Liver (tissue), 9 donors: ENCODE results near the gene C3orf18. TPM values are rescaled to one million over a fixed set of nuclear protein-coding genes. Genes with fewer than 3 reads are reported as not detected.
A peak's percentile ranks its signal among the peaks of the same experiment; 100 is the strongest.

ENCODE experiments used
- DNase-seq: peaks from one replicate; pipeline ENCODE4 v3.0.0-alpha.2; 2017; ENCODE audit warnings: low spot score
- H3K27ac ChIP-seq, 2 donors: one replicate each; pipeline ENCODE4 v1.7.0; 2013; ENCODE audit warnings: inconsistent platforms in 2 of 2, low read length in 2 of 2, control low read depth in 1 of 2, low read depth in 1 of 2, mild to moderate bottlenecking in 1 of 2
- H3K27me3 ChIP-seq, 4 donors: one replicate each; pipeline versions ENCODE4 v1.6.1 to v1.7.0; 2013; ENCODE audit warnings: low read length in 3 of 4, inconsistent platforms in 1 of 4, mild to moderate bottlenecking in 1 of 4, moderate library complexity in 1 of 4; ENCODE audit not compliant: control insufficient read depth in 4 of 4, insufficient read depth in 4 of 4
- H3K36me3 ChIP-seq, 4 donors: one replicate each; pipeline versions ENCODE4 v1.6.1 to v1.7.0; 2013; ENCODE audit warnings: low read length in 3 of 4, mild to moderate bottlenecking in 3 of 4, low read depth in 1 of 4, moderate library complexity in 1 of 4; ENCODE audit not compliant: control insufficient read depth in 4 of 4, insufficient read depth in 3 of 4
- H3K4me1 ChIP-seq, 4 donors: one replicate each; pipeline versions ENCODE4 v1.6.1 to v1.7.0; 2013; ENCODE audit warnings: low read length in 3 of 4, mild to moderate bottlenecking in 3 of 4, moderate library complexity in 1 of 4; ENCODE audit not compliant: control insufficient read depth in 4 of 4, insufficient read depth in 4 of 4
- H3K4me3 ChIP-seq, 3 donors: one replicate each; pipeline versions ENCODE4 v1.6.1 to v1.7.0; 2013; ENCODE audit warnings: low read length in 3 of 3, control low read depth in 1 of 3, low read depth in 1 of 3, mild to moderate bottlenecking in 1 of 3
- H3K9ac ChIP-seq, 2 donors: one replicate each; pipeline ENCODE4 v1.7.0; 2013; ENCODE audit warnings: low read length in 2 of 2, mild to moderate bottlenecking in 2 of 2, moderate library complexity in 2 of 2, control low read depth in 1 of 2, low read depth in 1 of 2
- H3K9me3 ChIP-seq, 4 donors: one replicate each; pipeline versions ENCODE4 v1.6.1 to v1.7.0; 2013; ENCODE audit warnings: low read length in 3 of 4; ENCODE audit not compliant: control insufficient read depth in 4 of 4
- ATF3 ChIP-seq: IDR thresholded peaks from 2 replicates; pipeline ENCODE4 v1.6.1; 2016; ENCODE audit warnings: antibody characterized with exemption
- CTCF ChIP-seq: fragments of 150-350 bp; IDR thresholded peaks from 2 replicates; pipeline ENCODE4 v1.5.1; 2017; ENCODE audit warnings: improper control_type of control experiment, low read depth, low read length; ENCODE audit not compliant: missing input control
- EGR1 ChIP-seq, 2 donors: IDR thresholded peaks; 2 replicates each; pipeline ENCODE4 v1.6.1; 2016 to 2018; ENCODE audit warnings: antibody characterized with exemption in 2 of 2, low read depth in 2 of 2
- FOXA1 ChIP-seq: IDR thresholded peaks from 2 replicates; pipeline ENCODE4 v1.6.1; 2016; ENCODE audit warnings: antibody characterized with exemption
- FOXA2 ChIP-seq: IDR thresholded peaks from 2 replicates; pipeline ENCODE4 v1.6.1; 2016; ENCODE audit warnings: antibody characterized with exemption
- GABPA ChIP-seq, 2 donors: IDR thresholded peaks in 1 of 2; conservative IDR thresholded peaks in 1 of 2; 2 replicates each; pipeline ENCODE4 v1.6.1; 2016; ENCODE audit warnings: antibody characterized with exemption in 2 of 2, mild to moderate bottlenecking in 1 of 2, moderate library complexity in 1 of 2
- HNF4A ChIP-seq, 2 donors: conservative IDR thresholded peaks; 2 replicates each; pipeline ENCODE4 v1.6.1; 2016; ENCODE audit warnings: antibody characterized with exemption in 2 of 2, mild to moderate bottlenecking in 2 of 2
- HNF4G ChIP-seq: IDR thresholded peaks from 2 replicates; pipeline ENCODE4 v1.6.1; 2016; ENCODE audit warnings: antibody characterized with exemption
- JUND ChIP-seq, 2 donors: IDR thresholded peaks; 2 replicates each; pipeline ENCODE4 v1.6.1; 2016; ENCODE audit warnings: antibody characterized with exemption in 2 of 2
- MAX ChIP-seq: IDR thresholded peaks from 2 replicates; pipeline ENCODE4 v1.6.1; 2016; ENCODE audit warnings: antibody characterized with exemption
- NR2F2 ChIP-seq: IDR thresholded peaks from 2 replicates; pipeline ENCODE4 v1.6.1; 2016; ENCODE audit warnings: antibody characterized with exemption
- RAD21 ChIP-seq, 2 donors: IDR thresholded peaks; 2 replicates each; pipeline ENCODE4 v1.6.1; 2016; ENCODE audit warnings: antibody characterized with exemption in 2 of 2, mild to moderate bottlenecking in 2 of 2
- REST ChIP-seq: IDR thresholded peaks from 2 replicates; pipeline ENCODE4 v1.6.1; 2016; ENCODE audit warnings: antibody characterized with exemption, mild to moderate bottlenecking
- RXRA ChIP-seq, 2 donors: IDR thresholded peaks; 2 replicates each; pipeline ENCODE4 v1.6.1; 2017 to 2018; ENCODE audit warnings: antibody characterized with exemption in 2 of 2, mild to moderate bottlenecking in 1 of 2
- SP1 ChIP-seq: IDR thresholded peaks from 2 replicates; pipeline ENCODE4 v1.6.1; 2018; ENCODE audit warnings: antibody characterized with exemption, mild to moderate bottlenecking
- TAF1 ChIP-seq: conservative IDR thresholded peaks from 2 replicates; pipeline ENCODE4 v1.6.1; 2016; ENCODE audit warnings: antibody characterized with exemption, mild to moderate bottlenecking
- YY1 ChIP-seq: IDR thresholded peaks from 2 replicates; pipeline ENCODE4 v1.6.1; 2016; ENCODE audit warnings: antibody characterized with exemption, mild to moderate bottlenecking
- ZBTB33 ChIP-seq: IDR thresholded peaks from 2 replicates; pipeline ENCODE4 v1.6.1; 2016; ENCODE audit warnings: antibody characterized with exemption
- WGBS: extraction: QIAGEN DNeasy Blood & Tissue Kit; methylation state at CpG from one replicate; pipeline ENCODE4 v1.1.7; 2013; 5-methylcytosine and 5-hydroxymethylcytosine counted together
- polyA plus RNA-seq, 2 donors: library from polyadenylated mRNA; stranded (reverse) in 1 of 2; unstranded in 1 of 2; fragments of 200-250 nt in 1 of 2; fragments of >200 nt in 1 of 2; fragmentation: Nextera tagmentation in 1 of 2; extraction: Ambion mirVana in 1 of 2; gene quantifications; one replicate each; pipeline versions ENCODE4 v1.2.1 to v1.2.3, GENCODE V29; 2013 to 2015
- total RNA-seq, 2 donors: library from RNA; depleted of rRNA; stranded (reverse); fragments of >200 nt; gene quantifications; one replicate each; pipeline ENCODE4 v1.2.3, GENCODE V29; 2014
- donor health status: healthy.
- donor health status: healthy.
- donor health status: healthy.
- donor health status: healthy.
- donor health status: healthy.

The C3orf18 gene
- total and polyA plus RNA-seq, 4 donors: 0.54 to 2.7 (median 1.5) TPM

- Histone ChIP-seq H3K27ac (no peak overlapping the region), H3K4me1 (peaks cover 9 to 45% (median 33%) of the 10 kb centered on the region in 4 donors), H3K4me3 (peak overlapping the region in 2 of 3 donors; percentile 13 to 44), H3K27me3 (no peaks in the 10 kb centered on the region), H3K9ac (peak overlapping the region in 1 of 2 donors; percentile 45), H3K9me3 (no peaks in the 10 kb centered on the region), H3K36me3 (no peaks in the 10 kb centered on the region)
- TF ChIP-seq RXRA (IDR thresholded peaks at IDR 0.05) (no peak), GABPA (IDR thresholded peaks at IDR 0.05 in 1 of 2, conservative IDR thresholded peaks at IDR 0.05 in 1 of 2) (no peak), CTCF (no peak), EGR1 (IDR thresholded peaks at IDR 0.05; ENCODE audit: low read depth in 2 of 2) (no peak), HNF4A (conservative IDR thresholded peaks at IDR 0.05) (no peak), MAX (no peak), YY1 (no peak), JUND (IDR thresholded peaks at IDR 0.05) (no peak), NR2F2 (no peak), TAF1 (no peak), RAD21 (IDR thresholded peaks at IDR 0.05) (no peak), SP1 (no peak), FOXA2 (no peak), HNF4G (no peak), ZBTB33 (no peak), ATF3 (no peak), FOXA1 (no peak)
- 28% methylated on average over 11 of the region's 11 CpGs for WGBS
- no peak for DNase-seq
Observed at GRCh38 chr3:50567011-50567385, 549 bp downstream of the C3orf18 start.

- no peak for DNase-seq
- TF ChIP-seq MAX (no peak), SP1 (no peak), NR2F2 (no peak), JUND (IDR thresholded peaks at IDR 0.05) (no peak), RXRA (IDR thresholded peaks at IDR 0.05) (no peak), FOXA1 (no peak), CTCF (no peak), ZBTB33 (no peak), HNF4A (conservative IDR thresholded peaks at IDR 0.05) (no peak), REST (no peak), HNF4G (no peak), EGR1 (IDR thresholded peaks at IDR 0.05; ENCODE audit: low read depth in 2 of 2) (no peak), YY1 (no peak), FOXA2 (no peak), TAF1 (no peak)
- Histone ChIP-seq H3K27ac (no peak overlapping the region), H3K27me3 (no peaks in the 10 kb centered on the region), H3K36me3 (no peaks in the 10 kb centered on the region), H3K4me1 (peaks cover 5 to 20% (median 14%) of the 10 kb centered on the region in 4 donors), H3K9ac (no peak overlapping the region), H3K4me3 (no peak overlapping the region), H3K9me3 (no peaks in the 10 kb centered on the region)
- 86% methylated on average over 1 of the region's 1 CpG for WGBS
Observed at GRCh38 chr3:50564321-50564720, 3.2 kb downstream of the C3orf18 start.
